NCI-H1694 (cell line): ENCODE data around the gene MAPK6.
"Not testable (repeated sequence)": the region's sequence is repeated elsewhere in the genome, so short reads cannot be mapped to it uniquely, and the experiment has no call there.

ENCODE experiments used
- DNase-seq: peaks from one replicate; lab custom pipeline; 2025; lab: John Stamatoyannopoulos, UW

Gene MAPK6

GRCh38 chr15:52018693-52019393, at the start of gene MAPK6:
Gene MAPK6 (plus strand): TSS chr15:52019219. CDS start chr15:52046461, 27,242 bp downstream.
- peak; percentile 66 for DNase-seq

- DNase-seq: no peak
Measured at GRCh38 chr15:51969728-51970127, 49.3 kb upstream of the MAPK6 start.

- DNase-seq: no peak
Measured at GRCh38 chr15:51970132-51970817, 48.7 kb upstream of the MAPK6 start.

- no peak for DNase-seq
Measured at GRCh38 chr15:51971032-51971374, 48.0 kb upstream of the MAPK6 start.

GRCh38 chr15:51971375-51972133, 47.5 kb upstream of the MAPK6 start, which contains the start of gene LEO1:
Gene LEO1 (minus strand): TSS chr15:51971778. CDS start chr15:51971745, 33 bp downstream.
- peak; percentile 92 for DNase-seq

GRCh38 chr15:51973220-51973619, 45.8 kb upstream of the MAPK6 start:
- DNase-seq: no peak

- no peak for DNase-seq
Measured at GRCh38 chr15:51973775-51974174, 45.2 kb upstream of the MAPK6 start.

GRCh38 chr15:51982013-51982769, 36.8 kb upstream of the MAPK6 start:
- DNase-seq: peak; percentile 83

- no peak for DNase-seq
Measured at GRCh38 chr15:51982770-51983103, 36.3 kb upstream of the MAPK6 start.

- DNase-seq: no peak
Measured at GRCh38 chr15:51991141-51991540, 27.9 kb upstream of the MAPK6 start.

- no peak for DNase-seq
Measured at GRCh38 chr15:51992953-51993352, 26.1 kb upstream of the MAPK6 start.

- no peak for DNase-seq
Measured at GRCh38 chr15:52002351-52002750, 16.7 kb upstream of the MAPK6 start.

- DNase-seq: not testable (repeated sequence)
Measured at GRCh38 chr15:52003089-52003488, 15.9 kb upstream of the MAPK6 start.

GRCh38 chr15:52003710-52004109, 15.3 kb upstream of the MAPK6 start:
- DNase-seq: no peak

- no peak for DNase-seq
Measured at GRCh38 chr15:52004806-52005205, 14.2 kb upstream of the MAPK6 start.

- DNase-seq: no peak
Measured at GRCh38 chr15:52005748-52006701, 13.0 kb upstream of the MAPK6 start.

- DNase-seq: no peak
Measured at GRCh38 chr15:52006702-52007340, 12.2 kb upstream of the MAPK6 start.

- no peak for DNase-seq
Measured at GRCh38 chr15:52008359-52008697, 10.7 kb upstream of the MAPK6 start.

- no peak for DNase-seq
Measured at GRCh38 chr15:52008698-52009434, 10.2 kb upstream of the MAPK6 start.
